Measurements from ENCODE around the gene RSRC1. TPM values are rescaled to one million over a fixed set of nuclear protein-coding genes. Genes with fewer than 3 reads are reported as not detected.
A peak's percentile ranks its signal among the peaks of the same experiment; 100 is the strongest.
"Not testable (repeated sequence)": the region's sequence is repeated elsewhere in the genome, so short reads cannot be mapped to it uniquely, and the experiment has no call there.

The RSRC1 gene
- total RNA-seq, 1 donor = 17.0 TPM

DNA sequence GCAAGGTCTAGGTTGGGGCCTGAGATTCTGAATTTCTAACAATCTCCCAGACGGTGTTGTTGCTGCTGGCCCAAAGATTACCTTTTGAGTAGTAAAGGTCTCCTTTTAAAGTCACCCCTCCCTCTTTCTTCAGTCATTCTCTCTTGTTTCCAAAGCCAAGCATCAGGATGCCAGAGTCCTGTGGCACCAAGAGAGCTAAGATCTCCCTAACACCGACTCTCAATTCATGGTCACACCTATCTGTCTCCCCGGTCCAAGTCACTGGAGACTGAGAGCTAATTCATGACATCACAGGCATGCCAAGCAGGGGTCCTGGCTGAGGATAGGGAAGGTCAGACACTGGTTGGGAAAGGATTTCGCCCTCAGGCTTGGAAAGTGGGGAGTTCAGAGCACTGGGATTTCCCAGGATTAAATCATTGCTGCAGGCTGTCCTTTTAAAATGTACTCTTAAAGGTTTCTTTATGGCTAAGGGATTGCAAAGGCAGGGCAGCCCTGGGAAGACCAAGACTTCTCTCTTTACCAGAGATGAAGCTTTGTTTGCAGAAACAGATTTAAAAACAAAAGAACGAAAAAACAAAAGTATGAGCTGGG is 11.0 kb upstream of the RSRC1 start:
- DNase-seq (ENCODE audit: low read depth in 2 of 3, low spot score in 2 of 3) = peak in 1 of 3 donors; percentile 1

DNA sequence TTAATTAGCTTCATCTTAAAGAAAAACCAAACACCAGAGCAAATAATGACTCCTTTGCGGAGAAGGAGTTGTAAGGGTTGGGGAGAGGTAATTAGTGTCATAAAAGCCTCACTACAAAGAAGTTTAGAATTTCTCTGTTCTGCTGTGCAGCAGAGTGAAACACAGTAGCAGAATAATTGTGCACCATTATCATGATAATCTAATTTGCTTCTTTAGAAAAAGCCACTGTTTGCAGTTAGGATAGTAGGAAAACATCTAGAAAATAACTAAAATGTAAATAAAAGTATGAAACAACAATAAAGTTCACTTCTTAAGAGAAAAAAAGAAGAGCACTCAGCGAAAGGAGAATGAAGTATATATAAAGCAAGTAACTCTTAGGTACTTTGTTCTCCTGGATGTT is 9.2 kb upstream of the RSRC1 start:
- no peak for DNase-seq (ENCODE audit: low read depth in 2 of 3, low spot score in 2 of 3)

DNA sequence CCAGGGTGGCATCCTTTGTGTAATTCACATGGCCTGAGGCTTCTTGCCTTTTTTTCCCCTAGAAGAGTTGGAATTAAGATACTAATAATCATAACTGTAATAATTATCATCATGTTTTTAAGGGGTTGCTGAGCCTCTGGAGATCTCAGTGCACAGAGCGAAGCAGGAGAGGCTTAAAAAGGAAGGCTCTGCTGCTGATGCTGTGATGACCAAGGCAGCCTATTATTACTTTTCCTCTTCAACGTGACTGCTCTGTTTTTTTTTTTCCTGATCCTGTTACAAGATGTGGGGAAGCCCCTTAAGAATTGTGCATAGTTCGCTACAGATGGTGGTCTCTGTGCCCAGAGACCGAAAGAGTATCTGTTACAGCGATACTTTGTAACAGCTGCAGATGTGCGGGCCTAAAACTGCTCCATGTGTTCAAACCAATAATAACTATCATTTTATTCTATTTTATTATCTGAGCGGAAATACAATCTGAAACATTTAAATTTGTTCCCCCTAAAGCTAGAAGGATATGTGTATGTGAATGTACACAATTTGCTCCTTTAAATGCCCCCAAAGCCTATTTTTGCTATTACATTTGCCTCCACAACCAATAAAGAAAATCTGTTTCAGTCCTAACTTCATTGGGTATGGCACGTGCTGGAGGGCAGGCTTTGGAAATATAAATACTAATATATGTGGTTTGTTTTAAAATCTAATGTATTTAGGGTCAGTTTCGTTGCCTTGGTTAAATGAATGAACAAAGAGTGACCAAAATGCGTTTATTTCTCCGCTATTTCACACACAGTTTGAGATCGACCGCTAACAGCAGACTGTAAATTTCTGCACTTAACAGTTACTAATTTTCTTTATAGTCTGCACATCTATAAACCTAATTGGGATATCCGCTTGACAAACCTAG is 8.3 kb upstream of the RSRC1 start:
- peak in 2 of 3 donors; percentile 24 to 31 for DNase-seq (ENCODE audit: low read depth in 2 of 3, low spot score in 2 of 3)

DNA sequence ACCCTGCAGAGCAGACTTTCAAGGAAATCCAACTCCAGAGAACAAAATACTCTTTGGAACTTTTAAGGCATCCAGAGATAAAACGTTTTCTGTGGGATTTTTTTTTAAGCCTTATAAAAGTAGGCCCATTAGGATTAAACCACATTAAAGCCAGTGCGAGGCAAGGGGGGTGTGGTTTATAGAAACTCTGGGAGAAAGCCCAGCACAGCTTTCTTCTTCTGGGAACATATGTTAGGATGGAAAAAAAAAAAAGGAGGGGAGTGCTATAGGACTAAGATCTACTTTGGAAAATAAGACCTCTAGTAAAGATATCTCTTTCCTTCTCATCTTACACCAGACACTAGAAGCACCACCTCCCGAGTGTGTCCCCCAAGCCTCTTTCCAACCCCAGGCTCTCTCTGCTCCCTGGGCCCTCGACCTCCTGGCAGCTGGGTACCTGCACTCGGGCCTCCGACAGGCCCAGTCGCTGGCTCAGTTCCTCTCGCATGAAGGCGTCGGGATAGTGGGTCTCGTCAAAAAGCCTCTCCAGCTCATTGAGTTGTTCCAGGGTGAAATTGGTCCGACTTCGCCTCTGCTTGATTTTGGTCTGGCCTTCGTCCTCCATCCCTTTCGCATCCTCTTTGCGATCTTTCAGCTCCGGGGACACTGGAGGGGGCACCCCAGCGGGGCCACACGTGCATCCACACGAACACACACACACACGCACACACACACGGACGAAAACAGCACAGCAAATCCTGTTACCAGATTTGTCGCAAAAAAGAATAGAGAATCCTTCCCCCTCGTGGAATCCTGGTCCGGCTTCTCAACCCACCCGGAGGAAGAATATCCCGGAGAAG is 7.4 kb upstream of the RSRC1 start:
- peak in 2 of 3 donors; percentile 17 to 18 for DNase-seq (ENCODE audit: low read depth in 2 of 3, low spot score in 2 of 3)

DNA sequence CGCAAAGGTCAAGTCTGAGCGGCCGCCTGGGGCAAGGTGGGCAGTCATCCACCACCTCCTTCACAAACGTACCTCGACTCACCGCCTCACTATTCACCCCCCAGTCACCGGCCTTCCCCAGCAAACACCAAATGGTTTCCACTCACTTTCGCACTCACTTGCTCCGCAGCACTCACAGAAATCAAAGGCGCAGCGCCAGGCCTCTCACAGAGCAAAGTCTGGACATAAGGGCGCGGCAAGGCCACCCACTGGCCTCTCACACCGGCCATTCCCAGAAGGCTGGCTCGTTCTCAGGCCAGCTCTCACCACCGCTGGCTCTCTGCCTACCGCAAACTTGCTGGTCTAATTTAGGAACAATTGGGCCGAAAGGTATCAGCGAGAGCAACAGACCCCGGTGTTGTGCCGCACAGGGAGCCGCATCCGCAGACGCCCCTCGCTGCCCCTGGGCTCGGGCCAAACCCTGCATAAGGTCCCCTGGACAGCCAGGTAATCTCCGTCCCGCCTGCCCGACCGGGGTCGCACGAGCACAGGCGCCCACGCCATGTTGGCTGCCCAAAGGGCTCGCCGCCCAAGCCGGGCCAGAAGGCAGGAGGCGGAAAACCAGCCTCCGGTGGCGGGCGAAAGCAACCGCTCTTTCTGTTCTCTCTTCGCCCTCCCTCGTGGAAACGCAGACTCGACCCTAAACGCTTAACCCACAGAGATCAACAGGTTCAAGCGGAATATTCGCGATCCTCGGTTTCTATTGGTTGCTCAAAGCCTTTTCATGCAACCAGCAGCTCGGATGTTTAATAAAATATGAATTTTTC is 6.6 kb upstream of the RSRC1 start:
- DNase-seq (ENCODE audit: low read depth in 2 of 3, low spot score in 2 of 3) = peak in 2 of 3 donors; percentile 34 to 37

DNA sequence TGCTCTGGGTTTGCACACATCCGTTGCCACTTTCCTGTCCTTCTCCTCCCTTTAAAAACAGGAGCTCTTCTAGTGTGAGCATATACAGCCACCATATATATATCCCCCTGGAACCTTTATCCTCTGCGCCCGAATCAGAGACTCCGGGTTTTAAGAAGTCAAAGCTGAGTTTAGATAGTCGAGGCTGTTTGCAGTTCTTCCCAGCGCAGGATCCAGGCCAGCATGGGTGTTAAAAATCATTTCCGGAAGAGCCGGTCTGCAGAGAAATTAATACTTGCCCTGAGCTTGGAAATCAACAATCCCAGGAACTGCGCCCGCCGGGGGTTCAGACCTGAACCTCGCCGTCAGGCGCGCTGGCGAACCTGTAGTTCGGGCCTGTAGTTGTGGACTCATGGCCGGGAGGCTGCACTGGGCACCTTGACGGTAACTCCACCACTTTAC is 6.0 kb upstream of the RSRC1 start:
- DNase-seq (ENCODE audit: low read depth in 2 of 3, low spot score in 2 of 3) = peak in 2 of 3 donors; percentile 22 to 29

DNA sequence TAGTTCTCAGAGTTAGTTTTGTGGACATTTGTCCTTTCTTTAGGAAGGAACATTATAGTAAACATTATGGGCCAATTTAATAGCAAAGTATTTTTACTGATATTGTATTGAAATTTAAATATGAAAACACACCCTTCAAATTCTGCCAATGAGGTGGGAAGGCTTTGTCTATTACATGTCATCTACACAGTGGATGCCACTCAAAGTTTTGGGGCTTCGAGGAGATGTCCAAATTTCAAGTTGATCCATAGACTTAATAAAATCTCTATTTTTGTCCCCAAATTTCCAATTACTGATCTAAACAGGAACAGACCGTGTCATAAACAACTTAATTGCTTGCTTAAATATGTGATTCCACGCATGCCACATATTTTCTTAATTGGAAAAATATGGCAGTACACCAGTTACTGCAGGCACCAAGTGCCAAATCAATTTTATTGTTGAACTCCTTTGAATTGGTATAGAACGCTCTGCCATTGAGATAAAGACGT is 5.4 kb upstream of the RSRC1 start:
- DNase-seq (ENCODE audit: low read depth in 2 of 3, low spot score in 2 of 3) = peak in 2 of 3 donors; percentile 23 to 46

DNA sequence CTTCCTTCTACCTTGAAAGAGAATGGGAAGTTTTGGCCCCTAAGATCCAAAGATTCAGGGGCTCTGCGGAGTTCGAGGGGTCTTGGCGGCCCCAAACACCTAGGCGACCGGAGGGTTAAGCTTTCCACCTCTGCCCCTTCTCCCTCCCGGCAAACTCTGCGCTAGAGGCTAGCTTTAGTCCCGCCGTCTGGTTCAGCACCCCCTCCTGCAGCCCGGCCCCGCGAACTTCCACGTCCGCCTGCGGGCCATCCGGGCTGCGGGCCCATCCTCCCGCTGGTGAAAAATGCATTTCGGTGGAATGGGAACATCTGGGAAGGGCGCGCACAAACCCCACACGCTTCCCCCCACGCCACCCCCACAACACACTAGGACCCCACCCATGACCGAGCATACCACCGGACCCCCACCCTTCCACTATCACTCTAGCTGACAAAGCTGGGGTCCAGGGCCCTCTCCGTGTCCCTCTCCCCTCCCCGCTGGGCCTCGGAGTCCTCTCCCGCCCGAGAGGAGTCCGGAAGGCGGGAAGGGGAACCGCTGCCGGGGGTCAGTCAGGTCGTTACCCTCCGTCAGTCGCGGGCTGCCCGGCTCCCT is 4.7 kb upstream of the RSRC1 start:
- DNase-seq (ENCODE audit: low read depth in 2 of 3, low spot score in 2 of 3) = peak in 2 of 3 donors; percentile 16 to 18

DNA sequence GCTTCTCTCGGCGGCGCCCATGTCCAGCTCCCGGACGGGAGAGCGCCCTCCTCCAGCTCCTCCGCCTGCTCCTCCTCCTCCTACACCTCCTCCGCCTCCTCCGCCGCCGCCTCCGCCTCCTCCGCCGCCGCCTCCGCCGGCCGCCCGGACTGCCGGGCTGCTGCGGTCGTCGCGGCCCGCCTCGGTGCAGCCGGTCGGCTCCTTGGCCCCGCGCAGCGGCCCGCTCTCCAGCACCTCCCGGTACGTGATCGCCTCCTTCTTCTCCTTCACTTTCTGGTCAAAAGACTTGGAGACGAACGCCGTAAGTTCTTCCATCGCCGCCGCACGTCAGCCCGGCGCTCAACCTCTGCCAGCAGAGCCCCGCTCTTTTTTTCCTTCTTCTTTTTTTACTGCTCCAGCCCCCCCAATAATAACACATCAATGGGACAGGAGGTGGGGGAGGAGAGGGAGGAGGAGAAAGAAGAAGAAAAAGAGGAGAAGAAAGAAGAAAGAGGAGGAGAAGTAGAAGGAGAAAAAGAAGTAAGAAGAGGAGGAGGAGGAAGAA is 4.1 kb upstream of the RSRC1 start:
- peak in 2 of 3 donors; percentile 15 to 32 for DNase-seq (ENCODE audit: low read depth in 2 of 3, low spot score in 2 of 3)

DNA sequence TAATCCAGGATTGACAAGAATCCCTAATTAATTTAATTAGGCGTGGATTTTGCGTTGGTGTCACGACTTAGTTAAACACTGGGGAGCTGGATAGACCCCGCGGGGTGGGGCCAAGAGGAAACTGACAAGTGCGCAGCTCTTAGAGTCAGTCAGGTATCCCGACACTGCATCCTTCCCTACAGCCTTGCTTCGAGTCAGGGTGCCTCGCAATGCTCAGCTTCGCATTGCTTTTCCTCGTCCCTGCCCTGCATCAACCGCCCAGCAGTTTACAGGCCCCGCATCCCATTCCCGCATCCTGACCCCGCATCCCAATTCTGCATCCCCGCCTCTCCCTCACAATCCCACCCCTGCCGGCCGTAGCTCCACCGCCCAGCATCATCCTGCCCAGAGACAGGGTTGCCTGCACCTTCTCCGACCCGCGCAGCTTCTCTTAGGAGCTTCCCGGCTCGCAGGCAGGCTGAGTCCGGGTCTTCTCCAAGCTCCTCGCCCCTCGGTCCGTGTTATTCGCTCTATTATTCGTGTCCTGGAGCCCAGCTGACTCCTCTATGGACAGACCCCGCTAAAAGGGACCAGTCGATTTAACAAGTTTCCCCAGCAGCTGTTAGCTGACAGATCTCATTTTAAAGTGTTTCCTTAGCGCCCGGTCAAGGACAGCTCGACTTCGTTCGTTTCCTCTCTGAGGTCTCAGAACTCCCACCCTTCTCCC is 3.0 kb upstream of the RSRC1 start:
- DNase-seq (ENCODE audit: low read depth in 2 of 3, low spot score in 2 of 3) = peak in 2 of 3 donors; percentile 37 to 43

DNA sequence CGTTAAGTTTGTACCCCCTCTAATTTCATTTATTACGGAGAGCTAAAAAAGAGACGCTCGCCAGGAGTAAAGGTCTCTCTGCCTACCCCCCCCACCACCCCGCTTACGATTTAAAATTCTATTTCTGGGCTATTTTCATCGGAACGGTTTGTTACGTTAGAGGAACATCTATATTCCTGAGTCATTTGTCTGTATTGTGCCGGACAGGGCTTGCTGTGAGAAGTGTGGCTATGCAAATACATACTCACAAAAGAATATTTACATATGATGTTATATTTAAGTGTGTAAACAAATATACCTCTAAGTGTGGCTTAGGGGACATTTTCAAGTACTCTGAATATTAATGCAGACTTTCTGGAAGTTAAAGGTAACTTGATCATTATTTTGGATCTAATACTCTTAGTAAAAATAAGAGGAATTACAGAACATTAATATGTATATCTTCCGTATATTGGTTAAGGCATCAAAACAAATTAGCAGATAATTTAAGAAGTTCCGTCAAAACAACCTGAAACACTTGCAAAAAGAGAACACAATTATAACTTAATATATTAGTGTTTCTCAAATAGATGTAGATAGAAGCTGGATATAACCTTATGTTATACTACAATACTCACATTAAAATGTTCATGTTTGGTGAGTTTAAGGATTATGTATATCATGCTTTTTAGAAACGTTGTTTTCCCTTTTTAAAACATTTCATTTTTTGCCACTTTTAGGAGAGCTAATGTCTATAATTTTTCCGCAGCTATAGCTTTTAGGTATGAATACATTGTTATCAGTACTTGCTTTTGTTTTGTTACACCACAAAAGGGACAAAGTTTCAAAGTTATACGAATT is 2.1 kb upstream of the RSRC1 start:
- DNase-seq (ENCODE audit: low read depth in 2 of 3, low spot score in 2 of 3) = peak in 2 of 3 donors; percentile 31 to 33

DNA sequence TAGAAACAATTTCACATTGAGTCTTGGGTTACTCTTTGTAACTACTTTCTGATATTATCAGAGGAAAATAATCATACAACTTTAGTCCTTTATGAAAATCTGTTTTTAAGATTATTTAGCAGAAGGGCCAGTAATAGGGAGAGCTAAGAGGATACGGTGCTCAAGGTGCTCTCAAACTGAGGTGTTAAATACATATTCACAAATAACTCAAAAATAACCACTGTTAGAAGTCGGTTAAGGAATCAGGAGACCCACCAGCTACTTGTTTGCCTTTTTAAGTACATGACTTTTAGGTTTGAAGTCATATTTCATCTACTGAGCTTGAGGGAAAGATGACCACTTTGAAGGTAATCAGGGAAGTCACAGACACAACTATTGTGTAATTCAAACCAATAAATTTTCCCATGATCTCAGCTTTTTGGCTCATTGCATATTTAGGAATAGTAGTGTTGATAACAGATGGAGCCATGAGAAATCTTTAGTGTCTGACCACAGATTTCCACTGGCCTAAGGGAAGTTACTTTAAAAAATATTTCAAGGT is 1.4 kb upstream of the RSRC1 start:
- peak in 2 of 3 donors; percentile 19 to 22 for DNase-seq (ENCODE audit: low read depth in 2 of 3, low spot score in 2 of 3)

DNA sequence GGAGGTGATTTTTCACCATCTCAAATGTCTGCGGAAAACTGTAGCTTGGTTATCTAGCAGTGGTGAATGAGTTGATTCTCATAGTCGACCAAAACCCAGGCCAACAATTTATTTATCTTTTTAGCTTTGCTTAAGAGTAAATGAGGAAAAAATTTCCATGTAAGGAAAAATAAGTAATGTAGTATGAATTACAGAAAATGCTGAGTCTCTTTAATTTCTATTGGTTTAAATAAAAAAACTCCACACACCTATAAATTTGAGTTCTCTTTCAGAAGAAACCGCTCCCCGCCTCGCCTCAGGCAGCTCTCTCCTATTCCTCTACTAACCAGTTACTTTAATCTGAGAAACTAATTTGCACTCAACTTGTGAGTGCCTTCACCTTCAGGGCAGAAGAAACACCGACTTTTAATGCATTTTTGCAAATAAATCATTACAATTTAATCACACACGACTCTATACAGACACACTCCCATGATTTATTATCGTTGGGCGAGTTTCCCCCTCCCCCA is 540 bp upstream of the RSRC1 start:
- DNase-seq (ENCODE audit: low read depth in 2 of 3, low spot score in 2 of 3) = no peak

DNA sequence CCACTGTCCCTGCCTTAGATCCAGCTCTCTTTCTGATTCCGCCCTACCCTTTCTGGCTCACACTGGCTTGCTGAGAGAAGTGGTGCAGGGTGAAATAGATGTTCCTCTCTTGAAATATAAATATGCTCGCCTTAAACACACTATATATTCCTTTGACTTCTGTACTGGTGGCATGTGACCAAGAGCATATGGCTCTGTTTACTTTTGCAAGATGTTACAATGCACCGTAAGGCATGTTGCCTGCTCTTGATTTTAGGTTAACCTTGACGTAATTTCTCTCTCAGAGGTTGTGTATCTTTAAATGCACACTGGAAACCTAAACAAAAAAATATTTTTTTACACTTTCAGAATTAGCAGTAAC is 749 bp downstream of the RSRC1 start:
- no peak for DNase-seq (ENCODE audit: low read depth in 2 of 3, low spot score in 2 of 3)

DNA sequence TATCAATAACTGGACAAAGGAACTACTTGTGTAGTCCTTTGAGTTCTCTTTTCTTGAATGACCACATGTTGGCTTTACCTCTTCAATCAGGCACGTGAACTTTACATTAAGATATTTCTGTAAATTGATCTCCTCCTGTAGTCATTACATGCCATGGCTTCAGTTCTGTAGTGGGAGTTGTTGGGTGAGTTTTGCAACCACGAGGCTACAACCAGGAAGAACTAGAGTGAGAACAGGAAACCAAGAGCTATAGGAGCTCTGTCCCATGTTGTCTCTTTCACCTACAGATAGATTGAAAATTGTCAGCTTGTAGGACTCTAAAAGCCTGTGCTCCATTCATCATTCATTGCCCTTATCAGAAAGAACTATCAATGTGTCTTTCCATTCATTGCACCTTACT is 2.0 kb downstream of the RSRC1 start:
- no peak for DNase-seq (ENCODE audit: low read depth in 2 of 3, low spot score in 2 of 3)

DNA sequence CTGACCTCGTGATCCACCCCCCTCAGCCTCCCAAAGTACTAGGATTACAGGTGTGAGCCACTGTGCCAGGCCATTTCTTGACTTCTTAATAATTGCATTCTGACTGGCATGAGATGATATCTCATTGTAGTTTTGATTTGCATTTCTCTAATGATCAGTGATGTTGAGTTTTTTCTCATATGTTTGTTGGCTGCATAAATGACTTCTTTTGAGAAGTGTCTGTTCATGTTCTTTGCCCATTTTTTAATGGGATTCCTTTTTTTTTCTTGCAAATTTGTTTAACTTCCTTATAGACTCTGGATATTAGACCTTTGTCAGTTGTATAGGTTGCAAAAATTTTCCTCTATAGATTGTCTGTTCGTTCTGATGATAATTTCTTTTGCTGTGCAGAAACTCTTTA is 3.7 kb downstream of the RSRC1 start:
- not testable (repeated sequence) for DNase-seq (ENCODE audit: low read depth in 2 of 3, low spot score in 2 of 3)

DNA sequence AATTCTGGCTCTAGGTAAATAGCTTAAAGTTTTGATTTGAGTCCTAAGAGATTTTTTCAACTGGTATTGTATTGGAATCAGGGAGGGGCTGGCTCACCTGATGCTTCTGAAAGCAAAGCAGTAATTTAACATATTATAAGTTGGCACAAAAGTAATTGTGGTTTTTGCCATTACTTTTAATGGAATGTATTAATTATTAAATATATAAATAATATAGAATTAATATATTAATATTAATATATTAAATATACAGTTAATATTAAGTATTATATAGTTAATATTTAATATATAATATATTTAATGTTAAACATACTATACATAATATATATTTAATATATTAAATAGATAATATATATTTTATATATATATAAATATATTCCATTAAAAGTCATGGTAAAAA is 10.4 kb downstream of the RSRC1 start:
- no peak for DNase-seq (ENCODE audit: low read depth in 2 of 3, low spot score in 2 of 3)
